ENCODE results near the gene MPST. TPM values are rescaled to one million over a fixed set of nuclear protein-coding genes. Genes with fewer than 3 reads are reported as not detected.

Gene MPST
- total RNA-seq, 2 donors from 2014 or later = 6.4 to 12.3 TPM

Other genes starting within 250 kb of the MPST start
- 10 to 100 TPM; 14.7 to 20.7 TPM for gene IFT27, start 243.6 kb upstream of the MPST start, total RNA-seq
- gene PVALB, start 202.7 kb upstream of the MPST start, total RNA-seq = 1 to 10 TPM in 1 of 2 donors, not detected in 1; 7.4 TPM
- gene NCF4, start 158.7 kb upstream of the MPST start, total RNA-seq = 10 to 100 TPM; 31.7 to 37.1 TPM
- gene CSF2RB, start 106.1 kb upstream of the MPST start, total RNA-seq = 1 to 10 TPM; 5.1 to 8.0 TPM
- 10 to 100 TPM in 1 of 2 donors, under 1 TPM in 1; 0.60 to 10.7 TPM for gene TST, start 295 bp upstream of the MPST start, total RNA-seq
- gene KCTD17, start 32.0 kb downstream of the MPST start, total RNA-seq = 10 to 100 TPM; 26.1 to 31.5 TPM
- gene TMPRSS6, start 90.0 kb downstream of the MPST start, total RNA-seq = under 1 TPM; 0.31 to 0.92 TPM
- gene IL2RB, start 130.2 kb downstream of the MPST start, total RNA-seq = 100 to 1,000 TPM in 1 of 2 donors, 10 to 100 TPM in 1; 76.4 to 107 TPM
- gene C1QTNF6, start 168.5 kb downstream of the MPST start, total RNA-seq = 10 to 100 TPM; 11.2 to 11.8 TPM
- 1 to 10 TPM in 1 of 2 donors, under 1 TPM in 1; 0.37 to 2.1 TPM for gene SSTR3, start 192.7 kb downstream of the MPST start, total RNA-seq
- gene RAC2, start 224.5 kb downstream of the MPST start, total RNA-seq = 100 to 1,000 TPM; 297 to 478 TPM

Measured in T-helper 17 cell (primary cell).